Colonic mucosa (tissue), 4 donors: Measurements from ENCODE around the gene MRTFB. TPM values are rescaled to one million over a fixed set of nuclear protein-coding genes. Genes with fewer than 3 reads are reported as not detected.

ENCODE experiments used
- DNase-seq: peaks from one replicate; pipeline ENCODE4 v3.0.0-alpha.2; 2020
- H3K27ac ChIP-seq: fragments of 200-600 bp; one replicate; pipeline ENCODE4 v1.8.0; 2021
- H3K27me3 ChIP-seq: fragments of 200-600 bp; one replicate; pipeline ENCODE4 v1.8.0; 2021
- H3K36me3 ChIP-seq: fragments of 200-600 bp; one replicate; pipeline ENCODE4 v1.8.0; 2021
- H3K4me1 ChIP-seq: fragments of 200-600 bp; one replicate; pipeline ENCODE4 v1.8.0; 2021; ENCODE audit warnings: mild to moderate bottlenecking
- H3K4me3 ChIP-seq: fragments of 200-600 bp; one replicate; pipeline ENCODE4 v1.8.0; 2021
- H3K9ac ChIP-seq, 2 donors: one replicate each; pipeline ENCODE4 v1.7.0; 2013; ENCODE audit warnings: control low read depth in 2 of 2, low read depth in 2 of 2, low read length in 2 of 2
- H3K9me3 ChIP-seq: fragments of 200-600 bp; one replicate; pipeline ENCODE4 v1.8.0; 2021
- CTCF ChIP-seq: fragments of 200-600 bp; IDR thresholded peaks from one replicate; pipeline ENCODE4 v1.8.0; 2022; ENCODE audit warnings: antibody characterized with exemption, mild to moderate bottlenecking
- intact Hi-C: fragments of 100-400 bp; cut with DNase I; formaldehyde crosslinking; loops from one replicate; pipeline ENCODE4 v1.14.1; 2022
- total RNA-seq, 2 donors: library from RNA; stranded (reverse); fragmentation: NEBNext Ultra II Directional in 1 of 2; extraction: Animal tissue kit (Norgen Biotek cat#: 25700) in 1 of 2; gene quantifications; one replicate each; pipeline ENCODE4 v1.2.1, GENCODE V29; 2021
- donor health status: healthy.
- donor health status: DM: no; HTN: no; CAD: no.
- donor health status: DM: no; HTN: no; CAD: no.

MRTFB gene
- total RNA-seq, 2 donors from 2014 or later, result 31.4 to 40.3 TPM

GRCh38 chr16:14302399-14303181 is 231.5 kb downstream of the MRTFB start:
- intact Hi-C loops, result loop anchor here (2.0 kb wide), 1 partner anchor 226 kb away; no protein-coding TSS in a partner anchor
- peaks cover 7% of the 10 kb centered on the region for H3K27me3 ChIP-seq
- H3K9ac ChIP-seq, result peak overlapping the region; percentile 26 to 72
- H3K36me3 ChIP-seq, result no peaks in the 10 kb centered on the region
- TF ChIP-seq CTCF, result no peak
- no peaks in the 10 kb centered on the region for H3K9me3 ChIP-seq
- H3K4me3 ChIP-seq, result peak overlapping the region; percentile 64
- DNase-seq, result no peak
- H3K27ac ChIP-seq, result no peak overlapping the region
- H3K4me1 ChIP-seq, result no peaks in the 10 kb centered on the region

- H3K27ac ChIP-seq, result no peak overlapping the region
- no peak for DNase-seq
Measured at GRCh38 chr16:14303182-14303618, 232.1 kb downstream of the MRTFB start.

GRCh38 chr16:14303639-14304394 is 232.7 kb downstream of the MRTFB start:
- DNase-seq, result peak; percentile 31
- no peak overlapping the region for H3K27ac ChIP-seq
- H3K4me1 ChIP-seq, result no peaks in the 10 kb centered on the region
- peak overlapping the region; percentile 64 for H3K4me3 ChIP-seq
- peak overlapping the region in 1 of 2 donors; percentile 47 for H3K9ac ChIP-seq
- peaks cover 7% of the 10 kb centered on the region for H3K27me3 ChIP-seq
- intact Hi-C loops, result loop anchor here (2.0 kb wide), 1 partner anchor 225 kb away; no protein-coding TSS in a partner anchor
- TF ChIP-seq CTCF, result no peak
- no peaks in the 10 kb centered on the region for H3K36me3 ChIP-seq
- H3K9me3 ChIP-seq, result no peaks in the 10 kb centered on the region

More at GRCh38 chr16:14303182-14303618, 232.1 kb downstream of the MRTFB start:
- peak overlapping the region in 1 of 2 donors; percentile 50 for H3K9ac ChIP-seq
- no peak for TF ChIP-seq CTCF
- H3K4me3 ChIP-seq, result peak overlapping the region; percentile 64
- no peaks in the 10 kb centered on the region for H3K4me1 ChIP-seq
- peaks cover 7% of the 10 kb centered on the region for H3K27me3 ChIP-seq
- intact Hi-C loops, result loop anchor here (2.0 kb wide), 1 partner anchor 226 kb away; no protein-coding TSS in a partner anchor
- no peaks in the 10 kb centered on the region for H3K36me3 ChIP-seq
- H3K9me3 ChIP-seq, result no peaks in the 10 kb centered on the region

- H3K9me3 ChIP-seq, result no peaks in the 10 kb centered on the region
- no peaks in the 10 kb centered on the region for H3K4me1 ChIP-seq
- no peak overlapping the region for H3K9ac ChIP-seq
- H3K36me3 ChIP-seq, result no peaks in the 10 kb centered on the region
- H3K4me3 ChIP-seq, result no peak overlapping the region
- no peak for TF ChIP-seq CTCF
- H3K27ac ChIP-seq, result no peak overlapping the region
- DNase-seq, result no peak
- intact Hi-C loops, result no loop called here
- H3K27me3 ChIP-seq, result peaks cover 7% of the 10 kb centered on the region
Measured at GRCh38 chr16:14304891-14305460, 233.9 kb downstream of the MRTFB start.

- H3K4me3 ChIP-seq, result no peak overlapping the region
- DNase-seq, result no peak
- H3K9me3 ChIP-seq, result no peaks in the 10 kb centered on the region
- no peaks in the 10 kb centered on the region for H3K4me1 ChIP-seq
- intact Hi-C loops, result no loop called here
- peak overlapping the region in 1 of 2 donors; percentile 30 for H3K9ac ChIP-seq
- no peak overlapping the region for H3K27ac ChIP-seq
- no peaks in the 10 kb centered on the region for H3K36me3 ChIP-seq
- no peak for TF ChIP-seq CTCF
- H3K27me3 ChIP-seq, result peaks cover 7% of the 10 kb centered on the region
Measured at GRCh38 chr16:14306485-14307058, 235.5 kb downstream of the MRTFB start.
